Stimulated activated CD8-positive, alpha-beta memory T cell treated with anti-CD3 and anti-CD28 coated beads, Interleukin-7, amount 100 ng/mL, for 1 hour (primary cell): ENCODE data around the gene SMIM34.
"Not testable (repeated sequence)": the region's sequence is repeated elsewhere in the genome, so short reads cannot be mapped to it uniquely, and the experiment has no call there.

ENCODE experiments used
- DNase-seq, 2 donors: peaks; one replicate each; pipeline ENCODE4 v3.0.0-alpha.2; 2020; ENCODE audit warnings: low read depth in 2 of 2

SMIM34 gene

DNA sequence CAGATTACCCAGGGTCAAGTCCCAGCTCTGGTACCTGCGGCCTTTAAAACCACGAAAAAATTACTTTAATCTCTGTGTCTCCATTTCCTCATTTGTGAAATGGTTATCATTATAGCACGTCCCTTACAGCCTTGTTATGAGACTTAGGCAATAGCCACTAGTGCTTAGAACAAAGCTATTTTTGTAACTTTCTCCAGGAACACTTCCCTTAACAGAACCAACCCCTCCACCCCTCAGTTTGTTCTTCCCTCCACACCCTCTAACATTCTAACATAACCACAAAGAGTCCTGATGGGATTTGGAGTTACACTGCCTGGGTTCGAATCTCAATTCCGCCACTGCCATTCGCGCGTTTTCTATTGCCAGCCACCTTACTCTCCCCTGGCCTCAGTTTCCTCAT is 49.3 kb downstream of the SMIM34 start:
- not testable (repeated sequence) for DNase-seq

DNA sequence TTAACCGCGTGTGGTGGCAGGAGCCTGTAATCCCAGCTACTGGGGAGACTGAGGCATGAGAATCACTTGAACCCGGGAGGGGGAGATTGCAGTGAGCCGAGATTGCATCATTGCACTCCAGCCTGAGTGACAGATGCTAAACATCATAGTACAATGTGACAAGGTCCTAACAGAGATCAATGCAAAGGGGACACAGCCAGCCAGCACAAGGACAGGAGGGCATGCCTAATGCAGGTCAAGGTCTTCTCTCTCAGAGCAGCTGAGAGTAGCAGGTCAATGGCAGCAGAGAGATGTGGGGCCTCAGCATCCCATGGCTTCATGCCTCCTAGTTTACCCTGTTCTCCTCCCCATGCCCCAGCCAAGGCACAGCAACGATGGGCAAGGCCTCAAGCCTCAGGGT is 51.4 kb downstream of the SMIM34 start:
- DNase-seq, result no peak

DNA sequence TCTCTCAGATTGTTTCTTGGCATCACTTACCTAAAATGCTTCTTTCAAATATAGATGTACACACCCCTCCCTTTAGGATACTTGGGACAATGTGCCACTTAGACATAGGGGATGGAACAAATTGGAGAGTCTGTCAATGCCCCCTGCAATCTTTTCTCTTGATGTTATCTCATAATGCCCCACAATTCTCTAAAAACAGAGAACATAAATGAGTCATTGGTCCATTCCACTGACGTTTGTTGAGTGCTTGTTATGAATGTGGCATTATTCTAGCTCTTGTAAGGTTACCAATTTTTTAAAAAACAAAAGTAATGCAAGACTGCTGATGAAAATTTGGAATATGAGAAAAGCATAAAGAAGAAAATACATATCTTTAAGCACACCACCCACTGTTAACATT is 54.0 kb downstream of the SMIM34 start:
- DNase-seq, result no peak
